Measurements from ENCODE around the gene S100A3. TPM values are rescaled to one million over a fixed set of nuclear protein-coding genes. Genes with fewer than 3 reads are reported as not detected.
"Not testable (repeated sequence)": the region's sequence is repeated elsewhere in the genome, so short reads cannot be mapped to it uniquely, and the experiment has no call there.

Gene S100A3
- total and polyA plus RNA-seq, 3 experiments from 2014 or later = not detected

- no peak for DNase-seq
- H3K4me3 ChIP-seq (ENCODE audit: low read length) = no peak overlapping the region
- peaks cover 8% of the 10 kb centered on the region for H3K27me3 ChIP-seq (ENCODE audit: insufficient read depth, low read length, poor library complexity, severe bottlenecking)
- H3K4me1 Mint-ChIP-seq = peaks cover 0 to 3% (median 0%) of the 10 kb centered on the region in 3 donors
- no peak overlapping the region for H3K27ac Mint-ChIP-seq
- ChIA-PET CTCF (interaction anchor here (1.0 to 2.9 kb wide), 2 partner anchors 66 to 82 kb away, joined by 3 to 9 read pairs; no protein-coding TSS in a partner anchor), POLR2A (no interaction called here)
- peaks cover 19 to 26% of the 10 kb centered on the region in 2 donors for H3K27me3 Mint-ChIP-seq
- H3K27ac ChIP-seq (ENCODE audit: low read depth, low read length) = no peak overlapping the region
- H3K4me1 ChIP-seq (ENCODE audit: insufficient read depth, low read length) = no peaks in the 10 kb centered on the region
- H3K36me3 Mint-ChIP-seq = peaks cover 0 to 3% (median 0%) of the 10 kb centered on the region in 3 donors
- no peak overlapping the region for H3K4me3 Mint-ChIP-seq
- H3K36me3 ChIP-seq (ENCODE audit: insufficient read depth, low read length) = no peaks in the 10 kb centered on the region
- no peaks in the 10 kb centered on the region for H3K9me3 ChIP-seq (ENCODE audit: low read length)
- no peaks in the 10 kb centered on the region for H3K9me3 Mint-ChIP-seq
Measured at GRCh38 chr1:153577138-153577537, 28.1 kb upstream of the S100A3 start.

- CTCF ChIA-PET = interaction anchor here (2.9 kb wide), 1 partner anchor 65 kb away, joined by 9 read pairs; no protein-coding TSS in a partner anchor
- H3K27ac Mint-ChIP-seq; H3K9me3 ChIP-seq (ENCODE audit: low read length); H3K4me1 ChIP-seq (ENCODE audit: insufficient read depth, low read length); H3K27me3 ChIP-seq (ENCODE audit: insufficient read depth, low read length, poor library complexity, severe bottlenecking); H3K4me1 Mint-ChIP-seq; H3K27ac ChIP-seq (ENCODE audit: low read depth, low read length); H3K4me3 ChIP-seq (ENCODE audit: low read length); POLR2A ChIA-PET; H3K9me3 Mint-ChIP-seq; H3K36me3 Mint-ChIP-seq; DNase-seq; H3K36me3 ChIP-seq (ENCODE audit: insufficient read depth, low read length); H3K4me3 Mint-ChIP-seq: not testable (repeated sequence)
- H3K27me3 Mint-ChIP-seq = peaks cover 20 to 38% of the 10 kb centered on the region in 2 donors
Measured at GRCh38 chr1:153575497-153575896, 26.4 kb upstream of the S100A3 start.

GRCh38 chr1:153575081-153575491 is 26.0 kb upstream of the S100A3 start:
- CTCF ChIA-PET; H3K27ac ChIP-seq (ENCODE audit: low read depth, low read length); H3K27ac Mint-ChIP-seq; H3K4me3 ChIP-seq (ENCODE audit: low read length); H3K27me3 ChIP-seq (ENCODE audit: insufficient read depth, low read length, poor library complexity, severe bottlenecking); H3K4me1 ChIP-seq (ENCODE audit: insufficient read depth, low read length); POLR2A ChIA-PET; H3K36me3 Mint-ChIP-seq; DNase-seq; H3K4me3 Mint-ChIP-seq; H3K4me1 Mint-ChIP-seq; H3K9me3 Mint-ChIP-seq; H3K36me3 ChIP-seq (ENCODE audit: insufficient read depth, low read length); H3K9me3 ChIP-seq (ENCODE audit: low read length): not testable (repeated sequence)
- H3K27me3 Mint-ChIP-seq = peaks cover 20 to 39% of the 10 kb centered on the region in 2 donors

- no peaks in the 10 kb centered on the region for H3K9me3 ChIP-seq (ENCODE audit: low read length)
- no peaks in the 10 kb centered on the region for H3K36me3 ChIP-seq (ENCODE audit: insufficient read depth, low read length)
- Mint-ChIP-seq H3K4me3 (no peak overlapping the region), H3K36me3 (peaks cover 0 to 3% (median 0%) of the 10 kb centered on the region in 3 donors), H3K9me3 (no peaks in the 10 kb centered on the region), H3K27me3 (peaks cover 7 to 35% of the 10 kb centered on the region in 2 donors), H3K4me1 (peaks cover 5 to 9% (median 8%) of the 10 kb centered on the region in 3 donors), H3K27ac (peak overlapping the region in 1 of 8 donors; percentile 58)
- no peak for DNase-seq
- no peak overlapping the region for H3K4me3 ChIP-seq (ENCODE audit: low read length)
- ChIA-PET CTCF (interaction anchor here (6.5 kb wide), 2 partner anchors 40 to 64 kb away, joined by 109 to 125 read pairs; partner anchors contain the start of gene S100A6), POLR2A (no interaction called here)
- H3K27me3 ChIP-seq (ENCODE audit: insufficient read depth, low read length, poor library complexity, severe bottlenecking) = peaks cover 7% of the 10 kb centered on the region
- H3K27ac ChIP-seq (ENCODE audit: low read depth, low read length) = no peak overlapping the region
- peaks cover 1% of the 10 kb centered on the region for H3K4me1 ChIP-seq (ENCODE audit: insufficient read depth, low read length)
Measured at GRCh38 chr1:153573351-153573750, 24.3 kb upstream of the S100A3 start.

GRCh38 chr1:153572569-153573015 is 23.5 kb upstream of the S100A3 start:
- Histone ChIP-seq H3K4me3 (ENCODE audit: low read length) (no peak overlapping the region), H3K4me1 (ENCODE audit: insufficient read depth, low read length) (peaks cover 5% of the 10 kb centered on the region), H3K36me3 (ENCODE audit: insufficient read depth, low read length) (no peaks in the 10 kb centered on the region), H3K27ac (ENCODE audit: low read depth, low read length) (no peak overlapping the region), H3K9me3 (ENCODE audit: low read length) (no peaks in the 10 kb centered on the region), H3K27me3 (ENCODE audit: insufficient read depth, low read length, poor library complexity, severe bottlenecking) (no peaks in the 10 kb centered on the region)
- Mint-ChIP-seq H3K4me1 (peaks cover 11 to 17% (median 15%) of the 10 kb centered on the region in 3 donors), H3K27ac (peak overlapping the region in 1 of 8 donors; percentile 28), H3K4me3 (no peak overlapping the region), H3K27me3 (peaks cover 2 to 27% of the 10 kb centered on the region in 2 donors), H3K36me3 (no peaks in the 10 kb centered on the region), H3K9me3 (no peaks in the 10 kb centered on the region)
- ChIA-PET CTCF (interaction anchor here (0.7 to 6.5 kb wide), 6 partner anchors 32 to 404 kb away, joined by 3 to 125 read pairs (median 3); partner anchors contain the start of genes DENND4B, JTB, S100A5 and S100A6), POLR2A (no interaction called here)
- peak in 3 of 5 donors; percentile 6 to 59 (median 19) for DNase-seq

- ChIA-PET CTCF (interaction anchor here (0.7 to 6.5 kb wide), 9 partner anchors 10 to 405 kb away, joined by 3 to 125 read pairs (median 3); partner anchors contain the start of genes DENND4B, JTB and S100A6), POLR2A (interaction anchor here (0.7 kb wide), 2 partner anchors 38 to 113 kb away, joined by 4 to 7 read pairs; no protein-coding TSS in a partner anchor)
- DNase-seq = no peak
- no peaks in the 10 kb centered on the region for H3K27me3 ChIP-seq (ENCODE audit: insufficient read depth, low read length, poor library complexity, severe bottlenecking)
- Mint-ChIP-seq H3K9me3 (no peaks in the 10 kb centered on the region), H3K36me3 (no peaks in the 10 kb centered on the region), H3K27me3 (peaks cover 1 to 21% of the 10 kb centered on the region in 2 donors), H3K27ac (no peak overlapping the region), H3K4me1 (peaks cover 17 to 23% (median 21%) of the 10 kb centered on the region in 3 donors), H3K4me3 (no peak overlapping the region)
- H3K27ac ChIP-seq (ENCODE audit: low read depth, low read length) = no peak overlapping the region
- H3K4me1 ChIP-seq (ENCODE audit: insufficient read depth, low read length) = peaks cover 10% of the 10 kb centered on the region
- H3K9me3 ChIP-seq (ENCODE audit: low read length) = no peaks in the 10 kb centered on the region
- no peaks in the 10 kb centered on the region for H3K36me3 ChIP-seq (ENCODE audit: insufficient read depth, low read length)
- H3K4me3 ChIP-seq (ENCODE audit: low read length) = no peak overlapping the region
Measured at GRCh38 chr1:153571706-153572105, 22.6 kb upstream of the S100A3 start.

GRCh38 chr1:153570874-153571273 is 21.8 kb upstream of the S100A3 start:
- DNase-seq = no peak
- Histone ChIP-seq H3K36me3 (ENCODE audit: insufficient read depth, low read length) (no peaks in the 10 kb centered on the region), H3K9me3 (ENCODE audit: low read length) (no peaks in the 10 kb centered on the region), H3K27ac (ENCODE audit: low read depth, low read length) (no peak overlapping the region), H3K4me3 (ENCODE audit: low read length) (no peak overlapping the region), H3K27me3 (ENCODE audit: insufficient read depth, low read length, poor library complexity, severe bottlenecking) (no peaks in the 10 kb centered on the region), H3K4me1 (ENCODE audit: insufficient read depth, low read length) (peaks cover 18% of the 10 kb centered on the region)
- POLR2A ChIA-PET = interaction anchor here (0.6 to 0.7 kb wide), 3 partner anchors 37 to 114 kb away, joined by 4 to 7 read pairs (median 4); no protein-coding TSS in a partner anchor
- CTCF ChIA-PET = interaction anchor here (0.8 to 6.5 kb wide), 8 partner anchors 9 to 75 kb away, joined by 3 to 125 read pairs (median 3); partner anchors contain the start of genes S100A4 and S100A6
- no peaks in the 10 kb centered on the region for H3K9me3 Mint-ChIP-seq
- no peak overlapping the region for H3K27ac Mint-ChIP-seq
- peaks cover 1 to 19% of the 10 kb centered on the region in 2 donors for H3K27me3 Mint-ChIP-seq
- no peaks in the 10 kb centered on the region for H3K36me3 Mint-ChIP-seq
- H3K4me3 Mint-ChIP-seq = no peak overlapping the region
- H3K4me1 Mint-ChIP-seq = peaks cover 24 to 31% (median 30%) of the 10 kb centered on the region in 3 donors

- POLR2A ChIA-PET = interaction anchor here (0.6 kb wide), 1 partner anchor 34 kb away, joined by 3 read pairs; the partner anchor contains the start of gene S100A6
Measured at GRCh38 chr1:153569465-153569864, 20.4 kb upstream of the S100A3 start.

More at GRCh38 chr1:153569465-153569864, 20.4 kb upstream of the S100A3 start:
- H3K4me3 Mint-ChIP-seq = no peak overlapping the region
- CTCF ChIA-PET = interaction anchor here (1.0 to 6.5 kb wide), 5 partner anchors 10 to 60 kb away, joined by 3 to 125 read pairs (median 4); partner anchors contain the start of gene S100A6
- H3K27ac ChIP-seq (ENCODE audit: low read depth, low read length) = no peak overlapping the region
- H3K4me3 ChIP-seq (ENCODE audit: low read length) = no peak overlapping the region
- H3K36me3 ChIP-seq (ENCODE audit: insufficient read depth, low read length) = no peaks in the 10 kb centered on the region
- H3K4me1 Mint-ChIP-seq = peaks cover 27 to 37% (median 35%) of the 10 kb centered on the region in 3 donors
- no peaks in the 10 kb centered on the region for H3K9me3 ChIP-seq (ENCODE audit: low read length)
- H3K9me3 Mint-ChIP-seq = no peaks in the 10 kb centered on the region
- DNase-seq = no peak
- H3K27me3 ChIP-seq (ENCODE audit: insufficient read depth, low read length, poor library complexity, severe bottlenecking) = no peaks in the 10 kb centered on the region
- H3K27me3 Mint-ChIP-seq = peaks cover 1 to 19% of the 10 kb centered on the region in 2 donors
- H3K4me1 ChIP-seq (ENCODE audit: insufficient read depth, low read length) = peaks cover 24% of the 10 kb centered on the region
- no peak overlapping the region for H3K27ac Mint-ChIP-seq
- no peaks in the 10 kb centered on the region for H3K36me3 Mint-ChIP-seq

Data from CD8-positive, alpha-beta memory T cell (primary cell).